Measurements from ENCODE around the gene IQSEC1.

The IQSEC1 gene

DNA sequence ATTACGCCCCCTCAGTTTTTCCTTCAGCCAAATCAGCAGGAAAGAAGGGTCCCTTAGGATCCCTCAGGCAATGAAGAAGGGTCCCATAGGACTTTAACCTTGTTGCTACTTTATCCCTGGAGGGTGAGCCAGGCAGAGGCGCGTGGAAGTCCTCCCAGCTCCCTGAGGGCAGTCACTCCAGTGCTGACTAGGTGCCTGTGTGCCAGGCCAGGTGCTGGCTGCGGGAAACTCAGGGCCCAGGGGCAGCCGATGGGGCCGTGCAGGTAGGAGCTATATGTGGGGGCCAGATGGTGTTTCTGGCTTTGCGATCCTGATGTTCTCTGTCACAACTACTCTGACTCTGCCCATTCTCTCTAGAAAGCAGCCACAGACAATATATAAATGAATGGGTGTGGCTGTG lies 42.8 kb upstream of the IQSEC1 start:
- Histone ChIP-seq H3K23ac (ENCODE audit: low read length in 2 of 2) (no peak overlapping the region), H2BK5ac (ENCODE audit: low read depth, low read length, poor library complexity, severe bottlenecking) (no peak overlapping the region), H3K27me3 (ENCODE audit: control insufficient read depth in 1 of 2, insufficient read depth in 1 of 2, low read length in 2 of 2) (peaks cover 43 to 85% of the 10 kb centered on the region in 2 experiments), H3K9me3 (ENCODE audit: control insufficient read depth, low read length) (no peaks in the 10 kb centered on the region), H3K14ac (ENCODE audit: low read length in 2 of 2) (no peak overlapping the region), H2BK12ac (ENCODE audit: low read length in 2 of 2) (no peak overlapping the region), H4K8ac (ENCODE audit: low read length) (no peak overlapping the region), H2BK15ac (ENCODE audit: low read depth, poor library complexity, severe bottlenecking) (no peak overlapping the region), H3K4me2 (ENCODE audit: low read length, poor library complexity, severe bottlenecking) (no peak overlapping the region), H3K4ac (ENCODE audit: low read depth in 1 of 2, low read length in 2 of 2) (no peak overlapping the region), H3K79me1 (replicated peaks; ENCODE audit: low read length, poor library complexity, severe bottlenecking) (no peaks in the 10 kb centered on the region), H2AFZ (ENCODE audit: low read depth, low read length) (no peak overlapping the region), H2BK120ac (ENCODE audit: low read depth, low read length) (no peak overlapping the region), H3K4me1 (ENCODE audit: control insufficient read depth, insufficient read depth, low read depth, low read length) (peaks cover 7% of the 10 kb centered on the region), H3K36me3 (ENCODE audit: control insufficient read depth in 1 of 2, insufficient read depth in 2 of 2, low read depth in 1 of 2, low read length in 2 of 2) (no peaks in the 10 kb centered on the region), H4K91ac (ENCODE audit: low read length) (no peak overlapping the region), H3K4me3 (ENCODE audit: insufficient read depth in 1 of 2, low read depth in 1 of 2, low read length in 2 of 2) (no peak overlapping the region), H3K9ac (ENCODE audit: low read length) (no peak overlapping the region), H2AK5ac (ENCODE audit: low read length, severe bottlenecking) (no peak overlapping the region), H3K18ac (ENCODE audit: low read depth in 1 of 2, low read length in 2 of 2) (no peak overlapping the region), H3K27ac (ENCODE audit: low read length, poor library complexity, severe bottlenecking) (no peak overlapping the region)
- no peak for DNase-seq
- 89% methylated on average over 5 of the region's 7 CpGs for WGBS

DNA sequence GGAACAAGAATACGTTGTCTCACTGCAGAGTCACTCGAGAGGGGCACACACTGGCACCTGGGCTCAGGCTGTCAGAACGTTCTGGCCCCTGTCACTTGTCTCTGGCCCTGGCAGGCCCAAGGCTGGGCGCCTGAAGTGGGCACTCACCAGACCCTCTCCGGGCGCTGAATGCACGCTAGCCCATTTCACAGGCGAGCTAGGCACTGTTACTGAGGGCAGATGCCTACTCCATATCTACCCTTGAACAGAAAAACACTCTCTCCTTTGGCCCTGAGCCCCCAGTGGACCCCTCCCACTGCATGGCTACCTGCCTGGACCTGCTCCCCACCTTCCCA lies 42.3 kb upstream of the IQSEC1 start:
- H3K27ac ChIP-seq (ENCODE audit: low read length, poor library complexity, severe bottlenecking), result no peak overlapping the region
- no peak overlapping the region for H3K9ac ChIP-seq (ENCODE audit: low read length)
- H2AFZ ChIP-seq (ENCODE audit: low read depth, low read length), result no peak overlapping the region
- H3K4me3 ChIP-seq (ENCODE audit: insufficient read depth in 1 of 2, low read depth in 1 of 2, low read length in 2 of 2), result no peak overlapping the region
- no peak overlapping the region for H2AK5ac ChIP-seq (ENCODE audit: low read length, severe bottlenecking)
- no peak overlapping the region for H2BK120ac ChIP-seq (ENCODE audit: low read depth, low read length)
- peaks cover 11% of the 10 kb centered on the region for H3K4me1 ChIP-seq (ENCODE audit: control insufficient read depth, insufficient read depth, low read depth, low read length)
- no peak overlapping the region for H3K14ac ChIP-seq (ENCODE audit: low read length in 2 of 2)
- no peak overlapping the region for H4K8ac ChIP-seq (ENCODE audit: low read length)
- H4K91ac ChIP-seq (ENCODE audit: low read length), result no peak overlapping the region
- peaks cover 46 to 85% of the 10 kb centered on the region in 2 experiments for H3K27me3 ChIP-seq (ENCODE audit: control insufficient read depth in 1 of 2, insufficient read depth in 1 of 2, low read length in 2 of 2)
- 80% methylated on average over 8 of the region's 8 CpGs for WGBS
- no peak overlapping the region for H3K18ac ChIP-seq (ENCODE audit: low read depth in 1 of 2, low read length in 2 of 2)
- H3K79me1 ChIP-seq (replicated peaks; ENCODE audit: low read length, poor library complexity, severe bottlenecking), result no peaks in the 10 kb centered on the region
- no peak overlapping the region for H3K4me2 ChIP-seq (ENCODE audit: low read length, poor library complexity, severe bottlenecking)
- H2BK15ac ChIP-seq (ENCODE audit: low read depth, poor library complexity, severe bottlenecking), result no peak overlapping the region
- no peak for DNase-seq
- H3K23ac ChIP-seq (ENCODE audit: low read length in 2 of 2), result no peak overlapping the region
- H2BK12ac ChIP-seq (ENCODE audit: low read length in 2 of 2), result no peak overlapping the region
- H3K4ac ChIP-seq (ENCODE audit: low read depth in 1 of 2, low read length in 2 of 2), result no peak overlapping the region
- no peak overlapping the region for H2BK5ac ChIP-seq (ENCODE audit: low read depth, low read length, poor library complexity, severe bottlenecking)
- H3K9me3 ChIP-seq (ENCODE audit: control insufficient read depth, low read length), result no peaks in the 10 kb centered on the region
- H3K36me3 ChIP-seq (ENCODE audit: control insufficient read depth in 1 of 2, insufficient read depth in 2 of 2, low read depth in 1 of 2, low read length in 2 of 2), result no peaks in the 10 kb centered on the region

DNA sequence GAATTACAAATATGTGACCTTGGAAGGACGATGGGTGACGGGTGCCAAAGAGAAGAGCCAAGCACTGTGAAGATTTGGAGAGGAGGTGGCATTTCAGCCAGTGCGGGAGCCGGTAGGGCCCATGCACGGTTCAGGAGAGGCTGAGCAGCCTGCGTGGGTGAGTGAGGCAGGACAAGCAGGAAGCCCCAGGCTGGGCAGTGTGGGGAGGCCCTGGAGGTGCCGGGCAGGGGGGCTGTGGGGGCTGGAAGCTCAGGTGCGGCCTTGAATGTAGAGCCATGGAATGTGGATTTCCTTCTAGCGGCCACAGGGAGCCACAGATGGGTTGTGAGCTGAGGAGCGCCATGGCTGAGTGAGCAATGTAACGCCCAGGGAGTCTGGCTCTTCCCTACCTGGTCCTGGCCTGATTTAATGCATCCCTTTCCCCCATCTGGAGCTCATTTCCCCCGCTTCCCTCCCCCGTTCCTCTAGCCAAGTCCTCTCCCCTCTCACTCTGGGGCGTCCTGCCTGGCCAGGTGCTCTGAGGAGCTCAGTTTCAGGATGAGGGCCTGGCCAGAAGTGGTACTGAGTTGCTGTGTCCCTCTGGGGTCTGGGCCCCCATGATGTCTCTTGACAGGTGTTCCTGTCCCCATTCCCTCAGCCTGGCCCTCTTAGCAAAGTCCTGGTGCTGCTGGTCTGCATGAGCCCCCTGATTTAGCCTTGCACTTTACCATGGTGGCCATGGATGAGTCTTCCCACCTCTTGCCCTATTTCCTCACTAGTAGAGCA lies 41.8 kb upstream of the IQSEC1 start:
- Histone ChIP-seq H3K9ac (ENCODE audit: low read length) (no peak overlapping the region), H2BK120ac (ENCODE audit: low read depth, low read length) (no peak overlapping the region), H2BK15ac (ENCODE audit: low read depth, poor library complexity, severe bottlenecking) (no peak overlapping the region), H3K79me1 (replicated peaks; ENCODE audit: low read length, poor library complexity, severe bottlenecking) (no peaks in the 10 kb centered on the region), H3K36me3 (ENCODE audit: control insufficient read depth in 1 of 2, insufficient read depth in 2 of 2, low read depth in 1 of 2, low read length in 2 of 2) (no peaks in the 10 kb centered on the region), H3K27me3 (ENCODE audit: control insufficient read depth in 1 of 2, insufficient read depth in 1 of 2, low read length in 2 of 2) (peaks cover 44 to 82% of the 10 kb centered on the region in 2 experiments), H2BK5ac (ENCODE audit: low read depth, low read length, poor library complexity, severe bottlenecking) (no peak overlapping the region), H3K18ac (ENCODE audit: low read depth in 1 of 2, low read length in 2 of 2) (no peak overlapping the region), H3K4me2 (ENCODE audit: low read length, poor library complexity, severe bottlenecking) (no peak overlapping the region), H3K23ac (ENCODE audit: low read length in 2 of 2) (no peak overlapping the region), H2AK5ac (ENCODE audit: low read length, severe bottlenecking) (no peak overlapping the region), H3K4me3 (ENCODE audit: insufficient read depth in 1 of 2, low read depth in 1 of 2, low read length in 2 of 2) (no peak overlapping the region), H3K4me1 (ENCODE audit: control insufficient read depth, insufficient read depth, low read depth, low read length) (peaks cover 13% of the 10 kb centered on the region), H2BK12ac (ENCODE audit: low read length in 2 of 2) (no peak overlapping the region), H4K91ac (ENCODE audit: low read length) (no peak overlapping the region), H4K8ac (ENCODE audit: low read length) (no peak overlapping the region), H3K14ac (ENCODE audit: low read length in 2 of 2) (no peak overlapping the region), H2AFZ (ENCODE audit: low read depth, low read length) (no peak overlapping the region), H3K9me3 (ENCODE audit: control insufficient read depth, low read length) (no peaks in the 10 kb centered on the region), H3K27ac (ENCODE audit: low read length, poor library complexity, severe bottlenecking) (no peak overlapping the region), H3K4ac (ENCODE audit: low read depth in 1 of 2, low read length in 2 of 2) (no peak overlapping the region)
- WGBS, result 82% methylated on average over 14 of the region's 14 CpGs
- DNase-seq, result no peak

DNA sequence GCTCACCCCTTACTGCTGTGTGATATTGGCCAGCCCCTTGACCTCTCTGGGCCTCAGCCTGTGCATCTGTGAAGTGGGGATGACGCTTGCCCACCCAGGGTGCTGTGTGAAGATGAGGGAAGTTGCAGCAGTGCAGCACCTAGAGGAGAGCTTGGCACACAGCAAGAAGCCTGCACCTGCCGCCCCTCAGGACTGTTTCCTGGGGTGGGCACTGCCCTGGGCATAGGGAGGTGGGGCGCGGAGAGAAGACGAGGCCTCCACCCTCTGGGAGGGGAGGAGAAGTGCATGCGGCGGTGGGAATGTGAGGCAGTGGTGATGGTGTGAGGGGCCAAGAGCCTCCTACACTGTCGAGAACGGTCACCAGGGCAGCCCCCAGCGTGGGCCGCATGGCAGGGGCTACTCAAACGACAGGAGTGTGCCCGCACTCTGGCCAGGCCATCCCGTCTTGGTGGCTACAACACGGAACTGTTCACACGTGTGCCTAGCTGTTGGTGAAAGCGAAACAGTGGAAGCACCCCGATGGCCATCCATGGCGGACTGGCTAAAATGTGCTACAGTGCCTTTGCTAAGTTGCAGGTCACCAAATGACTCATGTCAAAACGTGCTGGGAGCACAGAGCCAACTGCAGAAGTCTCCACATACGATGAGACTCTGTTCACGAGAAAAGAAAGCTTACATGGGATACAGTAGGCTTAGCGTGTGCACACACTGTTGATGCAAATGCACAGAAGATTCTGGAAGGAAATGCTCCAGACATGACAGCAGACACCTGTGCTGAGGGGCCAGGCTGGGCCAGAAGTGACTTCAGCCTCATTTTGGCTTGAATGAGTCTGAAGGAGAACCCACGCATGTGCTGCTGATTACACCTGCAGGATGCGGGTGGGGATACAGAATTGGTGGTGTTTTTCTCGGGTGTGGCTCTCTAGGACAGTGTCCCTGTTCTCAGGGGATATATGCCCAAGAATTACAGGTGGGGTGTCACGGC lies 40.4 kb upstream of the IQSEC1 start:
- Histone ChIP-seq H2AK5ac (ENCODE audit: low read length, severe bottlenecking) (no peak overlapping the region), H3K9me3 (ENCODE audit: control insufficient read depth, low read length) (no peaks in the 10 kb centered on the region), H3K9ac (ENCODE audit: low read length) (no peak overlapping the region), H3K4me1 (ENCODE audit: control insufficient read depth, insufficient read depth, low read depth, low read length) (peaks cover 13% of the 10 kb centered on the region), H2BK15ac (ENCODE audit: low read depth, poor library complexity, severe bottlenecking) (no peak overlapping the region), H4K91ac (ENCODE audit: low read length) (no peak overlapping the region), H3K23ac (ENCODE audit: low read length in 2 of 2) (no peak overlapping the region), H3K36me3 (ENCODE audit: control insufficient read depth in 1 of 2, insufficient read depth in 2 of 2, low read depth in 1 of 2, low read length in 2 of 2) (no peaks in the 10 kb centered on the region), H3K27ac (ENCODE audit: low read length, poor library complexity, severe bottlenecking) (no peak overlapping the region), H2AFZ (ENCODE audit: low read depth, low read length) (no peak overlapping the region), H3K27me3 (ENCODE audit: control insufficient read depth in 1 of 2, insufficient read depth in 1 of 2, low read length in 2 of 2) (peaks cover 38 to 72% of the 10 kb centered on the region in 2 experiments), H3K18ac (ENCODE audit: low read depth in 1 of 2, low read length in 2 of 2) (peak overlapping the region in 1 of 2 experiments; percentile 33), H3K4me3 (ENCODE audit: insufficient read depth in 1 of 2, low read depth in 1 of 2, low read length in 2 of 2) (peak overlapping the region in 1 of 2 experiments; percentile 7), H3K4me2 (ENCODE audit: low read length, poor library complexity, severe bottlenecking) (no peak overlapping the region), H2BK5ac (ENCODE audit: low read depth, low read length, poor library complexity, severe bottlenecking) (no peak overlapping the region), H3K79me1 (replicated peaks; ENCODE audit: low read length, poor library complexity, severe bottlenecking) (no peaks in the 10 kb centered on the region), H3K14ac (ENCODE audit: low read length in 2 of 2) (no peak overlapping the region), H2BK120ac (ENCODE audit: low read depth, low read length) (no peak overlapping the region), H3K4ac (ENCODE audit: low read depth in 1 of 2, low read length in 2 of 2) (no peak overlapping the region), H2BK12ac (ENCODE audit: low read length in 2 of 2) (peak overlapping the region in 1 of 2 experiments; percentile 54), H4K8ac (ENCODE audit: low read length) (no peak overlapping the region)
- 85% methylated on average over 27 of the region's 27 CpGs for WGBS
- no peak for DNase-seq

Data from mesenchymal stem cell (in vitro differentiated cells and primary cell).